Cardiac fibroblast (primary cell): ENCODE data around the gene ZG16.

Experiments
- DNase-seq, 2 donors: peaks; one replicate each; pipeline versions ENCODE4 v3.0.0 to v3.0.0-alpha.2; 2010; ENCODE audit warnings: low read depth in 2 of 2
- H3K4me3 ChIP-seq, 2 donors: replicated peaks in 1 of 2; 1 replicate in 1 of 2; 2 replicates in 1 of 2; pipeline ENCODE4 v1.5.1; 2011; ENCODE audit warnings: low read depth in 2 of 2, low read length in 2 of 2, mild to moderate bottlenecking in 2 of 2, moderate library complexity in 1 of 2
- TF ChIP-seq, protein P1 (sequence below): IDR thresholded peaks from one replicate; pipeline ENCODE4 v1.5.1; 2011; ENCODE audit warnings: low read depth, mild to moderate bottlenecking, low read length, inconsistent platforms

ZG16 gene

DNA sequence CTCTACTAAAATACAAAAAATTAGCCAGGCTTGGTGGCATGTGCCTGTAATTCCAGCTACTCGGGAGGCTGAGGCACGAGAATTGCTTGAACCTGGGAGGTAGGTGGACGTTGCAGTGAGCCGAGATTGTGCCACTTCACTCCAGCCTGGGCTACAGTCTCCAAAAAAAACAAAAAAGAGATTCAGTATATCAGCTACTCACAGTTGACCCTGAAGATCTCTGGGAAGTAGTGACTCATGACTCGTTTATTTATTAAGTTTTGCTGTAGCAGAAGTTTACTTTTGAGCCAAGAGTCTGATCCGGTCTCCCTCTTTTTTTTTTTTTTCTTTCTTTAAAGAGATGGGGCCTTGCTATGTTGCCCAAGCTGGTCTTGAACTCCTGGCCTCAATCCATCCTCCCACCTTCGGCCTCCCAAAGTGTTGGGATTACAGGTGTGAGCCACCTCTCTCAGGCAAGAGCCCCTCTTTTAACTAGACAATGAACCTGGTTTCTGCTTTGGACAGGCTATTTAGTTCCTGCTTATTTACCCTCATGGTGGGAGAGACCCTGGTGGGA is 46.6 kb downstream of the ZG16 start:
- peak overlapping the region in 1 of 2 donors; percentile 21 for H3K4me3 ChIP-seq
- peak; percentile 67 to 73 for DNase-seq
- TF ChIP-seq, protein P1, sequence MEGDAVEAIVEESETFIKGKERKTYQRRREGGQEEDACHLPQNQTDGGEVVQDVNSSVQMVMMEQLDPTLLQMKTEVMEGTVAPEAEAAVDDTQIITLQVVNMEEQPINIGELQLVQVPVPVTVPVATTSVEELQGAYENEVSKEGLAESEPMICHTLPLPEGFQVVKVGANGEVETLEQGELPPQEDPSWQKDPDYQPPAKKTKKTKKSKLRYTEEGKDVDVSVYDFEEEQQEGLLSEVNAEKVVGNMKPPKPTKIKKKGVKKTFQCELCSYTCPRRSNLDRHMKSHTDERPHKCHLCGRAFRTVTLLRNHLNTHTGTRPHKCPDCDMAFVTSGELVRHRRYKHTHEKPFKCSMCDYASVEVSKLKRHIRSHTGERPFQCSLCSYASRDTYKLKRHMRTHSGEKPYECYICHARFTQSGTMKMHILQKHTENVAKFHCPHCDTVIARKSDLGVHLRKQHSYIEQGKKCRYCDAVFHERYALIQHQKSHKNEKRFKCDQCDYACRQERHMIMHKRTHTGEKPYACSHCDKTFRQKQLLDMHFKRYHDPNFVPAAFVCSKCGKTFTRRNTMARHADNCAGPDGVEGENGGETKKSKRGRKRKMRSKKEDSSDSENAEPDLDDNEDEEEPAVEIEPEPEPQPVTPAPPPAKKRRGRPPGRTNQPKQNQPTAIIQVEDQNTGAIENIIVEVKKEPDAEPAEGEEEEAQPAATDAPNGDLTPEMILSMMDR: no peak

DNA sequence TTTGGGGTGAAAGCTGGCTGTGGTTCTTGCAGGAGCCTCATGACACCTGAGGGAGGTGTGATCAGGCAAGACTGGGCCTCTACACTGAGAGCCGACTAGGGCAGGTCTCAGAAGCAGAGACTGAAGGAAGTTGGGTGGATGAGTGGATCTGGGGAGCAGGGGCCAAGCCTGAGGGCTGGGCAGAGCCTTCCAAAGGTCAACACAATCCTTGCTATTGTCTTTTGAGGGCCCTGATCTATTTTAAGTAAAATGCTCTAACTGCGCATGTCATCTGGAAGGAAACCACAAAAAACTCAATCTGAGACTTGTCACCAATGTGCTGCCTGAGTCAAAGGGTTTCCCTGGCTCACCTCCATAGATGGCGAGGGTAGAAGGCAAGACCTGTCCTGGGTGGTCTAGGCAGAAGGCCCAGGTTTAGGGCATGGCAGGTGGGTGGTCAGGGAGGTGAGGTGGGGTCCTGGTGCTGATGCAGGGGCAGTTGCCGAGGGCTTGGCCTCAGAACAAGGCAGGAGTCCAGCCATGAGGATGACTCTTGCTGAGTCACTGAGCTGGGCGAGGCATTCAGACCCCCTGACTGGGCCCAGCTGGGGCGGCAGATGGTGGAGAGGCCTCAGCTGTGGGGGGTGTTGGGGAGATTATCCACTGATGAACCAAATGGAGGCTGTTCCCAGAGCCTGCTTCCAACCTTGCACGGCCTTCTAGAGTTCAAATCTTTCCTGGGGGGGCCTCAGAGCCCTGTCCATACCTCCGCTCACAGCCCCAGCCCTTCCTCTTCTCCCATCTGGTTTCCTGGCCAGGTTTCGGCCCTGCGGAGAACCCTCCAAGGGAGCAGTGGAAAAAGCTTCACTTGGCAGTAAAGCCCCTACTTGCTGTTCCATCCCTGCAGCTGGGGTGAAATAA is 47.3 kb downstream of the ZG16 start:
- DNase-seq: peak; percentile 75 to 88
- TF ChIP-seq, protein P1: no peak
- H3K4me3 ChIP-seq: peak overlapping the region in 1 of 2 donors; percentile 28

GRCh38 chr16:29826342-29826695 is 48.3 kb downstream of the ZG16 start:
- no peak for DNase-seq
- no peak overlapping the region for H3K4me3 ChIP-seq
- TF ChIP-seq, protein P1: no peak

- TF ChIP-seq, protein P1: no peak
- H3K4me3 ChIP-seq: no peak overlapping the region
- no peak for DNase-seq
Observed at GRCh38 chr16:29830774-29831173, 52.7 kb downstream of the ZG16 start.

GRCh38 chr16:29831490-29831889 is 53.4 kb downstream of the ZG16 start:
- no peak overlapping the region for H3K4me3 ChIP-seq
- TF ChIP-seq, protein P1: no peak
- DNase-seq: no peak
